ENCODE data around the gene AUTS2. TPM values are rescaled to one million over a fixed set of nuclear protein-coding genes. Genes with fewer than 3 reads are reported as not detected.

Gene AUTS2
- total RNA-seq, 6 donors from 2014 or later: 38.9 to 151 (median 55.8) TPM

DNA sequence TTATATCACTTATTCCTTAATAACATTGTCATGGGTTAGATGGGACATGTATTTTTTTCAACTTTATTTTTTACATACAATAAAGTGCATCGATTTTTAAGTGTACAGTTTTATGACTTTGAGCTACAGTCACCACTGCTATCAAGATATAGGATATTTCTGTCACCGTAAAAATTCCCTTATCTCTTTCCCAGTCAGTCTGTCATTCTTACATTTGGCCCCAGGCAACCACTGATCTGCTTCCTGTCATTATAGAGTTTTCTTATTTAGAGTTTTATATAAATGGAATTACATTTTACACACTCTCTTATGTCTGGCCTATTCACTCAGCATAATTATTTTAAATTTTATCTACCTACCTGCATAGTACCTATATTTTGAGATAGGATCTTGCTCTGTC lies 145.2 kb downstream of the AUTS2 start:
- WGBS, 2 donors: 58 to 67% methylated on average over 2 of the region's 2 CpGs
- no peaks in the 10 kb centered on the region for H3K27me3 ChIP-seq
- TF ChIP-seq EP300 (IDR thresholded peaks at IDR 0.05): no peak
- TF ChIP-seq, protein P1, sequence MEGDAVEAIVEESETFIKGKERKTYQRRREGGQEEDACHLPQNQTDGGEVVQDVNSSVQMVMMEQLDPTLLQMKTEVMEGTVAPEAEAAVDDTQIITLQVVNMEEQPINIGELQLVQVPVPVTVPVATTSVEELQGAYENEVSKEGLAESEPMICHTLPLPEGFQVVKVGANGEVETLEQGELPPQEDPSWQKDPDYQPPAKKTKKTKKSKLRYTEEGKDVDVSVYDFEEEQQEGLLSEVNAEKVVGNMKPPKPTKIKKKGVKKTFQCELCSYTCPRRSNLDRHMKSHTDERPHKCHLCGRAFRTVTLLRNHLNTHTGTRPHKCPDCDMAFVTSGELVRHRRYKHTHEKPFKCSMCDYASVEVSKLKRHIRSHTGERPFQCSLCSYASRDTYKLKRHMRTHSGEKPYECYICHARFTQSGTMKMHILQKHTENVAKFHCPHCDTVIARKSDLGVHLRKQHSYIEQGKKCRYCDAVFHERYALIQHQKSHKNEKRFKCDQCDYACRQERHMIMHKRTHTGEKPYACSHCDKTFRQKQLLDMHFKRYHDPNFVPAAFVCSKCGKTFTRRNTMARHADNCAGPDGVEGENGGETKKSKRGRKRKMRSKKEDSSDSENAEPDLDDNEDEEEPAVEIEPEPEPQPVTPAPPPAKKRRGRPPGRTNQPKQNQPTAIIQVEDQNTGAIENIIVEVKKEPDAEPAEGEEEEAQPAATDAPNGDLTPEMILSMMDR (IDR thresholded peaks at IDR 0.05): no peak
- TF ChIP-seq POLR2A (IDR thresholded peaks at IDR 0.05): no peak
- no peak for TF ChIP-seq POLR2AphosphoS5 (IDR thresholded peaks at IDR 0.05)
- peaks cover 6 to 19% (median 8%) of the 10 kb centered on the region in 4 donors for H3K4me1 ChIP-seq
- H3K27ac ChIP-seq: no peak overlapping the region
- DNase-seq (no peak), ATAC-seq (ENCODE audit: low FRiP score in 2 of 2) (no peak)
- H3K9me3 ChIP-seq: no peaks in the 10 kb centered on the region
- H3K36me3 ChIP-seq: no peaks in the 10 kb centered on the region
- no peak overlapping the region for H3K4me3 ChIP-seq

DNA sequence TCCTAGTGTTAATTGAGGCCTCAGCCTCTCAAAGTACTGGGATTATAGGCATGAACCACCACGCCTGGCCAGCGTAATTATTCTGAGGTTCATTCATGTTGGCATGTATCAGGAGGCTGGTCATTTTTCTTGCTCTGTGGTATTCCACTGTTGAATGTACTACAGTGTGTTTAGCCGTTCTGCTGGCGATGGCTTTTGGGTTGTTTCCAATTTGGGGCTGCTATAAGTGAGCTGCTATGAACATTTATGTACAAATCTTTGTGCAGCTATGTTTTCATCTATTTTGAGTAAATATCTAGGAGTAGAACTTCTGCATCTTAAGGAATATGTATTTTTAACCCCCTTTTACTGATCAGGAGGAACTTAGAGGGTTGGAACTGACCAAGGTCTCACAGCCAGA lies 145.8 kb downstream of the AUTS2 start:
- no peaks in the 10 kb centered on the region for H3K36me3 ChIP-seq
- WGBS, 2 donors: 80 to 86% methylated on average over 4 of the region's 4 CpGs
- no peaks in the 10 kb centered on the region for H3K27me3 ChIP-seq
- TF ChIP-seq POLR2A (IDR thresholded peaks at IDR 0.05): no peak
- TF ChIP-seq POLR2AphosphoS5 (IDR thresholded peaks at IDR 0.05): no peak
- TF ChIP-seq, protein P1 (IDR thresholded peaks at IDR 0.05): no peak
- no peak for TF ChIP-seq EP300 (IDR thresholded peaks at IDR 0.05)
- DNase-seq: no peak
- ATAC-seq (ENCODE audit: low FRiP score in 2 of 2): no peak
- no peaks in the 10 kb centered on the region for H3K9me3 ChIP-seq
- H3K4me3 ChIP-seq: no peak overlapping the region
- peaks cover 6 to 21% (median 11%) of the 10 kb centered on the region in 4 donors for H3K4me1 ChIP-seq
- no peak overlapping the region for H3K27ac ChIP-seq

DNA sequence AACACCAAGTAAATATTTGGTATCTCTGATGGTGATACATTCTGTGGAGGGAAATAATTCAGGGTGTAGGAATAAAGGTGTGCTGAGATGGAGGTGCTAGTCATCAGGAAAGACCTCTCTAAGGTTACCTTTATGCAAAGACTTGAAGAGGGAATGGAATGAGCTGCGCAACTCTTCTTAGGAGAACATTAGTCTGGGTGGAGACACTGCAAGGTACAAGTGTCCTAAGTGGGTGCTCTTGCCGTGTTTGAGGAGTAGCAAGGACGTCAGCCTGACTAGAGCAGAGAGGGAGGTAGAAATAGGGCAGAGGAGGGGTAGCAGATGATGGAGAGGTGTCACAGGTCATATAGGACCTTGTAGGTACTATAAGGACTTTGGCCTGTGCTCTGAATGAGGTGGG lies 148.1 kb downstream of the AUTS2 start:
- H3K4me1 ChIP-seq: peaks cover 0 to 22% (median 5%) of the 10 kb centered on the region in 4 donors
- H3K27me3 ChIP-seq: no peaks in the 10 kb centered on the region
- H3K4me3 ChIP-seq: no peak overlapping the region
- TF ChIP-seq POLR2AphosphoS5 (IDR thresholded peaks at IDR 0.05): no peak
- TF ChIP-seq, protein P1 (IDR thresholded peaks at IDR 0.05): no peak
- TF ChIP-seq EP300 (IDR thresholded peaks at IDR 0.05): no peak
- no peak for TF ChIP-seq POLR2A (IDR thresholded peaks at IDR 0.05)
- no peaks in the 10 kb centered on the region for H3K36me3 ChIP-seq
- ATAC-seq (ENCODE audit: low FRiP score in 2 of 2) (peak in 1 of 2 donors; percentile 54), DNase-seq (peak in 1 of 2 donors; percentile 39)
- H3K9me3 ChIP-seq: no peaks in the 10 kb centered on the region
- 73 to 80% methylated on average over 3 of the region's 3 CpGs for WGBS, 2 donors
- no peak overlapping the region for H3K27ac ChIP-seq

DNA sequence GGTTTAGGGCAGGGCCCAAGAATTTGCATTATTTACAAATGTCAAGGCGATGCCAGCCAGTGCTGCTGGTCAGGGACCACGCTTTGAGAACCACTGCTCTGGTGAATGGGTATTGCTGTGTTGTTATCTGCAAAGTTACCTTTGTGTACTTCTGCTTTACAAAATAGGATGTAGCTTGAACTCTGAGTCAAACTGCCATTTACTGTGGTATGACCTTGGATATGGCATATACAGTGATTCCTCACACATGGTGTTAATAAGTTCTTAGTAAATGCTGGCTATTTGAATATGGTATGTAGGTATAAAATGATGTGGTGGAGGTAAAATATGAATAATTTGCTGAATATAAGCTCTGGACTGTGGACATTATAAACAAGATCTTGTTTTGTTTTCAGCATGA lies 148.9 kb downstream of the AUTS2 start:
- H3K36me3 ChIP-seq: no peaks in the 10 kb centered on the region
- DNase-seq (no peak), ATAC-seq (ENCODE audit: low FRiP score in 2 of 2) (no peak)
- TF ChIP-seq POLR2A (IDR thresholded peaks at IDR 0.05): no peak
- TF ChIP-seq, protein P1 (IDR thresholded peaks at IDR 0.05): no peak
- no peaks in the 10 kb centered on the region for H3K9me3 ChIP-seq
- H3K27me3 ChIP-seq: no peaks in the 10 kb centered on the region
- H3K27ac ChIP-seq: no peak overlapping the region
- peaks cover 0 to 22% (median 5%) of the 10 kb centered on the region in 4 donors for H3K4me1 ChIP-seq
- H3K4me3 ChIP-seq: no peak overlapping the region
- WGBS, 2 donors: 100% methylated on average over 2 of the region's 2 CpGs

DNA sequence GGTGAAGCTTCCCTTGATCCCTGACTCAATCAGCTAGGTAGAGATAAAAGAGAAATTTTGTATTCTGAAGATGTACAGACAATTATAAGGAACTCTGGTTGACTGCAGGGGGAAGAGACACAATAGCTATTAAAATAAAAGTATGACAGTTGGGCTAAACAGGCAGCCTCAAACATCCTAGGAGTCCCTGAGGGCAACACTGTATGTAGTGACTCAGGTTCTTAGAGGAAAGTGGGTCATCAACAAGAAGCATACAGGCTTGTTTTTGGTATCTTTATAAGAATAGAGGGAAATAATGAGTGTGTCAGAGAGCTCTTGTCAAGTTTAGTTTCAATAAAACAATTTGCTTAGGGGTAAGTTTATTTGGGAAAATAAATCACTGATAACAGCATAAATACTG lies 150.3 kb downstream of the AUTS2 start:
- ATAC-seq (ENCODE audit: low FRiP score in 2 of 2) (peak in 1 of 2 donors; percentile 36), DNase-seq (no peak)
- Histone ChIP-seq H3K27ac (no peak overlapping the region), H3K36me3 (no peaks in the 10 kb centered on the region), H3K4me3 (no peak overlapping the region), H3K27me3 (no peaks in the 10 kb centered on the region), H3K9me3 (no peaks in the 10 kb centered on the region), H3K4me1 (peaks cover 0 to 22% (median 5%) of the 10 kb centered on the region in 4 donors)
- no peak for TF ChIP-seq POLR2A (IDR thresholded peaks at IDR 0.05)
